Measurements from ENCODE around the gene ANKRD9.
"Not testable (repeated sequence)": the region's sequence is repeated elsewhere in the genome, so short reads cannot be mapped to it uniquely, and the experiment has no call there.

Gene ANKRD9, protein sequence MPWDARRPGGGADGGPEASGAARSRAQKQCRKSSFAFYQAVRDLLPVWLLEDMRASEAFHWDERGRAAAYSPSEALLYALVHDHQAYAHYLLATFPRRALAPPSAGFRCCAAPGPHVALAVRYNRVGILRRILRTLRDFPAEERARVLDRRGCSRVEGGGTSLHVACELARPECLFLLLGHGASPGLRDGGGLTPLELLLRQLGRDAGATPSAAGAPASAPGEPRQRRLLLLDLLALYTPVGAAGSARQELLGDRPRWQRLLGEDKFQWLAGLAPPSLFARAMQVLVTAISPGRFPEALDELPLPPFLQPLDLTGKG

DNA sequence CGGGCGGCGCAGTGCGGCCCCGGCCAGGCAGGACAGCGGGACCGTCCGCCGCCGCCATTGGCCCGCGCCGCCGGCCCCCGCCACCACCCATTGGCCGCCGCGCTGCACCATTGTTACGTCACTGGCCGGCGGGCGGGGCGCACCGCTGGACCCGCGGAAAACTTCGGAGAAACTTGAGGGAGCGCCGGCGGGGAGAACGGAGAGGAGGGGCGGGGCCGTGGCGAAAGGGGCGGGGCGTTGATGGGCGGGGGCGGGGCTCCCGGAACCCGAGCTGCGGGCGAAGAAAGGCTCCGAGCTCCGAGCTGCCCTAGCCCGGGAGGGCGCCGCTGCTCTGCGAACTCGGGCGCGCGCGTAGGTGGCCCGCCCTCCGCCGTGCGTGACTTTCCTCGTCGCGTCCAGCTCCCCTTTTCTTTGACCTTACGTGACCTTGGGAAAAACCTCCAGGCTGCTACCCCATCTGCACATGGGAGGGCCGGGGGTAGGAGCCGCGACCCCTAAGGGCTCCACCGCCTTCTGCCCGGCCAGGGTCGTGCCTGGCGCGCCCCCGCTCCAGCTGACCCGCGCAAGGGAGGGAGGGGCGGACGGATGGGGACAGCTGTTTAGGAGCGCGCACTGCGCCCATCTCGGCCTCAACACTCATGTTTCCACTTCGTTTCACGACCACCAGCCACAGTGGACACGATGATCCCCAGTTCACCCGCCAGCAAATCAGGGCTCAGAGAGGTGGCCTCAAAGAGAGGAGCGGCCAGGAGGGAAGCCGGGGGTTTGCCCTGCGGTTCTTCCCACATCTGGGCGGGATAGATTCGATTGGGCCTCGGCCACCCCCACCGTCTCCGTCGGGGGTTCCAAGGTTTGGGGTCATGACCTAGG is at the start of gene ANKRD9:
Gene ANKRD9, minus strand, starts transcription at position 31 of the 870 bp plus-strand sequence. CDS start 1,887 bp downstream, outside the sequence.
- DNase-seq, result peak; percentile 81

DNA sequence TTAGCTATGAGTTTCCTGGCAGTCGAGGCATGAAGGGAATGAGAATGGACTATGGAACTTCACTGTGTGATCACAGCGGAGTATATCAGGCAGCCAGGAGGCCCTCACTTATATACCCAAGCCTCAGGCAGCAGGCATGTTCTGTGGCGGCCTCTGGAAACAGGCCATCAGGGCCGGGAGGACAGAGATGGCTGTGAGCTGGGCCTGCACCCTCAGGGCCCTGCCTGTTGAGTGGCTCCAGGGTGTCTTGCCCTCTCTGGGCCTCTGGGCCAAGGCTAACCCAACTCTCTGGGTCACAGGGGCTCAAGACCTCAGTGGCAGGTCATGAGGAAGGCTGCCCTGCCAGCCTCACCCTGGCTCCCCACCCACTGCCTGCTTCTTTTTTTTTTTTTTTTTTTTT is 49.0 kb upstream of the ANKRD9 start:
- no peak for DNase-seq

DNA sequence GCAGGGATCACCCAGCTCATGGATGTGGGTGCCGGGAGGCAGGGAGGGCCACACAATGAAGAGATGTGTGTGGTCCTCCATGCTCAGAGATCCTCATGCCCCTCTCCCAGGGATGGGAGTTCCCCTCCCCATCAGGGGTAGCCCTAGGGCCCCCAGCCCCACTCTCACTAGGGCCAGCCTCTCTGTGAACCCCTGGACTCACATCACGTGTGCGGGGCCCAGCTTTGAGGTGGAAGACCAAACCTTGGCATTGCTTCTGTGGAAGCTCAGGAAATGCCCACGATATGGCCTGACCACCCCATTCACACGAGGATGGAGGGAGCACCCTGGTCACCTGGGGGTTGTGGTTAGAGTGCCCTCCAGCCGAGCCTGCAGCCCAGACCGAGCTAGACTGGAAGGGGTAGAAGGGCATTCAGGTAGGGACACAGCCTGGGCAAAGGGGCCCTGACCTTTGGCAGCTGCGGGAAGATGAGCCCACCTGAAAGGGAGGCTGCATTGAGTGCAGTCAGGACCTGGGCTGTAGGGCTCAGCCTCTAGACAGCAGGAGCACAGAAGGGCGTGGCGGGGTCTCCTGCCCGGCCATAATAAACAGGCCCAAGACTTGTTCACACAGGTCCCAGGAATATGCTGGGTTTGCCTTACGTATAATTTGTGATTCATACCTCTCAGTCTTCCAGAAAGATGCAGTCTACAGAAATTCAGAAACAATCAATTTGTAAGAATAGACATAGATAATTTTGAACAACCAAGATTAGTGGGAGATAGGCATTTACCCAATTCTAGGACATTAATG is 48.1 kb upstream of the ANKRD9 start:
- no peak for DNase-seq

DNA sequence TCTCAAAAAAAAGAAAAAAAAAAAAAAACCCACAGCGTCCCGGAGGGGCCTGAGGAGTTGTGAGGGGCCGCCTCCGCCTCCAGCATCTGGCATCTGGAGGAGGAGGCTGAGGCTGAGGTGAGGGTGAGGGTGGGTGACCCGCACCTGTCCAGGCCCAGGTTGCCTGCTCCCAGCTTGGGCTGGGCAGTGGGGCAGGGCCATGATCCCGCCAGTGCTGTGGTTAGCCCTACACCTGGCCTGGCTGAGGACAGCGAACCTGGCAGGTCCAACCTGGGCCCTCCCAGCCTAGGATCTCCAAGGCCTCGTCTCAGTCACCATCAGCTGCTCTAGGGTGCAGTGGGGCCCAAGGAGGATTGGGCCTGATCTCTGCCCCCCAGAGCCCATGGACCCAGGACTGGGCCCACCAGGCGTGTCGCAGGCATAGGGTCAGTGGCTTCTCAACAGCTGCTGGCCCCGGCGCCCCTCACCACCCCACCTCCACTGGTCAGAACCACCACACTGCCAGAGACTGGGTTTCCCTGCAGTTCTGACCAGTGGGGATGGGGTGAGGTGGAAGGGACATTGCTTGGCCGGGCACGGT is 46.6 kb upstream of the ANKRD9 start:
- DNase-seq, result no peak

DNA sequence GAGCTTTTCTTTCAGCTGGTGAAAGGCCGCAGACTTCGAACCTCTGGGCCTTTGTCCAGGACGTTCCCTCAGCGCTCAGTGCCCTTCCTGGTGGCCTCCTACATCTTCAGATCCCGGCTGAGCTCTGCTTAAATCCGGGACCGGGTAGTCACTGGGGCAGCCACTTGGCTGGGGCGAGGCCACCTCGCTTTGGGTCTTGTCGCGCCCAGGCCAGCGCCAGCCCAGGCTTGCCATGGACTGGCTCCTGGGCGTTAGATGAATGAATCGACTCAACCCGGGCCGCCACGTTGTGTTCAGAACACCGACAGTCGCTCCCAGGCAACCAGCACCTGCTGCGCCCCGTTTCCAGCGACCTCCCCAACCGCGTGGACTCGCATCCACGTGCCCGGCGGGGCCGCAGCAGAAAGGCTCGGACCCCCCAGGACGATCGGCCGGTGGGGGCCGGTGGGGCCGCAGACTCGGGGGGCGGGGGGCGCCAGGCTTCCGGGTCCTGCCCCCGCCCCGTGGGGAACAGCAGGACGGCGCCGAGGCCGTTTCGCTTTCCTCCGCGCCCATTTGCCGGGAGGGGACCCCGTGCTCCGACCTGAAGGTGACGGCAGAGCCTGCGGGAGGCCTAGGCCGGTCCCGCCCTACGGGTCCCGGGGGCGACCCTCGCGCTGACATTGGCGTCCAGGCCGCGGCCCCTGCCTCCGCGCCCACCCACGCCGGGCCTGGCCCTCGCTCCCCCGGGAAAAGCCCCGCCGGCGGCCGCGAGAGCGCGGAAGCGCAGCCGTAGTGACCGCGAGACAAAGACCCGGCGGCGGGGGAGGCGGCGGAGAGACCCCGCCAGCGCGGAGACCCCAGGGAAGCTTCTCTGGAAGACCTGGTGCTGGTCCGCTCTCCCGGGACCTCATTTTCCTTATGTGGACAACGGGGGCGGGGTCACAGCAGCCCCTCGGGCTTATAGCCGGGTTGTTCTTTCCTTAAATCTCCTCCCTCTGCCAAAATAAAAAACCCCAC is 45.5 kb upstream of the ANKRD9 start:
- DNase-seq, result peak; percentile 46

DNA sequence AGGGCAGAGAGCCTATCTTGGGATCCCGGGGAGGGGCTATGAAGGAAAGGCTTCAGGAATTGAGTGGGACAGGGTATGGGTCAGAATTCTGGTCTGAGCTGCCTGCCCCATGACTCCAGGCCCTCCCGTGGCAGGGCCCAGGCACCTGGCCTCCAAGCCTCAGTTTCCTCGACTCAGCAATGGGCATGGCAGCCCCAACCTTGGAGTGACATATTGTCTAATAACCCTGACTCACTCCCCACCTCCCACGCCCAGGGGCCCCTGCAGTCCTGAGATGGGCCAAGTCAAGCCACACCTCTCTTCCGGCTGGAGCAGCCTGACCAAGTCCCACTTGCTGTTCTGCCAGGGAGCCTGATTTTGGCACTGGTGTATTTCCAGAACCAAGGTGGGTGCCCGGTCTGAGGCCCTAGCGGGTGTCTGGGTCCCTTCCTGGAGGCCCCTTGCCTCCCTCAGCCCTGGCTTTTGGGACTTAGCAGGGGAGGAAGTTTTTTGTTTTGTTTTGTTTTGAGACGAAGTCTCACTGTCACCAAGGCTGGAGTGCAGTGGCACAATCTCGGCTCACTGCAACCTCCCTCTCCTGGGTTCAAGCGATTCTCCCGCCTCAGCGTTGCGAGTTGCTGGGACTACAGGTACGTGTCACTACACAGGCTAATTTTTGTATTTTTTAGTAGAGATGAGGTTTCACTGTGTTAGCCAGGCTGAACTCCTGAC is 42.6 kb upstream of the ANKRD9 start:
- no peak for DNase-seq

DNA sequence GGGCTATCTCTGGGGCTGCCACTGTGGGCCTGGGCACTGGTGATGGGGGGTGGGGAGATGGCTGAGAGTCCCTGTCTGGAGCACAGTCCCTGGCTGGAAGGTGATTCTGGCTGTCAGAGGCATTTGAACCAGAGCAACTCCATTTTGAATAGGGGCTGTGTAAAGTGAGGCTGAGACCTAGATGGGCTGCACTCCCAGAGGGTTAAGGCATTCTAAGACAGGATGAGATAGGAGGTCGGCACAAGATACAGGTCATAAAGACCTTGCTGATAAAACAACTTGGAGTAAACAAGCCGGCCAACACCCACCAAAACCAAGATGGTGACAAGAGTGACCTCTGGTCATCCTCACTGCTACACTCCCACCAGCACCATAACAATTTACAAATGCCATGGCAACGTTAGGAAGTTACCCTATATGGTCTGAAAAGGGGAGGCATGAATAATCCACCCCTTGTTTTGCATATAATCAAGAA is 41.4 kb upstream of the ANKRD9 start:
- not testable (repeated sequence) for DNase-seq

DNA sequence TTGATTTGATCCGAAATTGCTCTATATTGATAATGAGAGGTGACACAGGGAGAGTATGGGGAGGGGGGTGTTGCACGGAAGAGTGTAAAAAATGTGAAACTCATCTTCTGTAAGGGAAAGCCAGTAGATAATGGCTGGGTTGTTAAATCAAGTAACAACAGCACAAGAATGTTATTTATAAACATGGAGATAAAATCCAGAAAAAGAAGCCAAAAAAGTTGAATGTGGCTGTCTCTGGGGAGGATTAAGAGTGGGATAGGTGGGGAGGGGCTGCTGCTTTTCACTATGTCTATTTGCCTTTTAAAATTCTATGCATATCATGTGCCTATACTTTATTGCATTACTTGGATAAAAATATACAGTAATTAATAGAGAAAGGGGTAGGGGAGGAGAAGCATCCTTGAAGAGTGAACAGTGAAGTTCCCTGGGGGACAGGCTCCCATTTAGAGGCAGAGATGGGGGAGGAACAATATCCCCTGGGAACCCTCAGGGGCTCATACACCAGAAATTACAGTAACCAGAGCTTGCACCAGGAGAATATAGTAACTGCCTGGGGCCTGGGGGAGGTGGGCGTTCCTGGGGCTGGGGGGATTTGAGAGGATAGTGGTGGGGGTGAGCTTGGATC is 39.2 kb upstream of the ANKRD9 start:
- DNase-seq, result no peak

DNA sequence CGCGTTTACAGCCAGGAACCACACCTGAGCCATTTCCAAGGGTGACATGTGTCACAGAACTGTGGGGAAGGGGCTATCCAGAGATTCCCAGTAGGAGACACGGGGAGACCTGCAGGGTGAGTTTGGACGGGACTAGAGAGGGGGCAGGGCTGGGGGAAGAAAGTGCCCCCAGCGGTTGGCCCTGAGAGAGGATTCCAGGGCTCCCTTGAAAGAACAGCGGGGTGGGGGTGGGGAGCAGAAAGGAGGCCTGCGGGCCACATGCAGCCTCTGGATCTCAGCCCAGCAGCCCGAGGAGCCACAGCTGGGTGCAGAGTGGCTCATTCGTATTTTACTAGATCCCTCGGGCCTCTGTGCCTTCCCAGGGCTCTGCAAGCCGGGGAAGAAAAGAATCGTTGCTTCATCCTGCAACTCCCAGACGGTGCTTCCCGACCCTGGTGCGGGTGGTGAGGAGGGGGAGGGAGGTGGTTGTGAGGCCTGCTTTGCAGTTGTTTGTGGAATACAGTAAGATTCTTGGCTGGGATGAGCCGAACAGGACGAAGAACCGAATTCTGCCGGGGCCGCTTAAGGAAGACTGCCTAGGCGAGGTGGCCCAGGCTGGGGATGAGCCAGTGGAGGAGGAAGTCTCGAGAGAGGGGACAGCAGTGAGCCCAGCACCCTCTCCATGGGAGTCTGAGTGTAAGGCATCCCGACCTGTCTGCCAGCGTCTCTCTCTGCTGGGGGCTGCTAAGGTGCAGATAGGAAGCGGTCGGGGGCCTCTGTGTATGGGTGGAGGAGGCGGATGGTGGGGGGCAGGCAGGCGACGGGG is 36.1 kb upstream of the ANKRD9 start:
- no peak for DNase-seq

DNA sequence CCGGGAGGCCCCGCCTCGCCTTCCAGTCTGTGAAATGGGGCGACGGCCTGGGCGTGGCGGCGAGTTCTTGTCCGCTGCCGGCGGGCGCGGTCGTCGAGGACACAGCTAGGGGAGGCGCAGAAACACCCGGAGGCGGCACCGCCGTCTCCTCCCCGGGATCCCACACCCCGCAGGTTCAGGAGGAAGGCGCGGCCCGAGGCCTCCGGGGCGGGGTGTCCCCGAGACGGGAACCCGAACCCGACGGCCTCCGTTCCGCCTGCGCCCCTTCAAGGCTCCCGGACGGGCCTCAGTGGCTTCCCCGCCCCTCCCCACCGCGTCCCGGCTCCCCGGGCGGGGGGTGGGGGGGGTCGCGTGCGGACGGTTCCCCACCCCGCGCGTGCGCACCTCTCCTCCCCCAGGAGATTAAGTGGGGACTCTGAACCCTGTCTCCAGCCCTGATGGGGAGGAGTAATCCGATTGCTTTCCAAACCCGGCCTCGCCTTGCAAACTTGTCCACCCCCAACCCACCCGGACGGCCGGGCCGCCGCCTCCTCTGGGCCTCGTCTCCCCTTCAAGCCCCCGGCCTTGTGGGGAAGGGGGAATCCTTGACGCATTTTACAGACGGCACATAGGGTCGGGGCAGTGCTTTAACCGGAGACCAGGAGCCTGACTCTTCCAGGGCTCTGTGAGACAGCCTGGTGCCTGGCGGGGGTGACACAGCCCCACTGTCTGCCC is 35.3 kb upstream of the ANKRD9 start:
- DNase-seq, result no peak

DNA sequence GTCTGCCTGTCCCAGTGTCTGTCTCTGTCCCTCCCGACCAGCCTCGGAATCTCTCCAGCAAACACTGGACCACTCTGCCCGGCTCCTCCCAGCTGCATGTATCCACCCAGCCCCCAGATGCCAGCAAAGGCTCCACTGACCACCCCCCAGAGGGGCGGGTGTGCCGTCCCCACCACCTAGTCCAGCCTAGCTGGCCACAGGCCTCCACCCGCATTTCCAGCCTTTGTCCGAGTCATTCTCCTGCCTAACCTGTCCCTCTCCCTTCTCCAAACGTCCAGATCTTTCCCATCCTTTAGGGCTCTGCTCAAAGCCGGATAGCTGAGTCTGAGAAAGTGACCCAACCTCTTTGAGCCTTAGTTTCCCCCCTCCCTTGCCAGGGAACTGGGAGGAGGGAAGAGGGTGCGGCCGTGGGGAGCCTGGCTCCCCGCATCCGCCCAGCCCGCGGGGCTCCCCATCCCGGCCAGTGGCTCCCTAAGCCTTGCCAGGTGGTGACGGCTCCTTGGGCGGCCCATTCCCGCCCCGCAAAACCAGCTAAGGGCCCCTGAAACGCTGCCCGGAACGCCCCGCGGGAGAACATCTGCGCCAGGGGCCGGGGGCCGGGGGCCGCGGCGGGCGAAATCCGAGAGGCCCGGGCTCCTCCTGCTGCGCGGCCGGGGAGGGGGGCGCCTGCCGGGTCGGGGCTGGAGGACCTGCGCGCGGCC is 34.6 kb upstream of the ANKRD9 start:
- DNase-seq, result no peak

DNA sequence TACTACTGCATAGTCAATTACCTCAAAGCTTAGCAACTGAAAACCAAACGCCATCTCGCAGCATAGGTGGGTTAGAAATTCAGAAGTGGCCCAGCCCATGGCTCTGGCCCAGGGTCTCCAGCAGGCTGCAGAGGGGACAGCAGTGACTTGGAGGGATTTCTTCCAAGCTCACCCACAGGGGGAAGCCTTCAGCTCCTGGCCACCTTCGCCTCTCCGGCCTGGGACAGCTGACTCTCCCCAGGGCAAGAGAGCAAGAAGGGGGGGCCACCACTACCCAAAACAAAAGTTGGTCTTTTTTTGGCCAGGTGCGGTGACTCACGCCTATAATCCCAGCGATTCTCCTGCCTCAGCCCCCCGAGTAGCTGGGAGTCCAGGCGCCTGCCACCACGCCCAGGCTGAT is 32.2 kb upstream of the ANKRD9 start:
- DNase-seq, result no peak

DNA sequence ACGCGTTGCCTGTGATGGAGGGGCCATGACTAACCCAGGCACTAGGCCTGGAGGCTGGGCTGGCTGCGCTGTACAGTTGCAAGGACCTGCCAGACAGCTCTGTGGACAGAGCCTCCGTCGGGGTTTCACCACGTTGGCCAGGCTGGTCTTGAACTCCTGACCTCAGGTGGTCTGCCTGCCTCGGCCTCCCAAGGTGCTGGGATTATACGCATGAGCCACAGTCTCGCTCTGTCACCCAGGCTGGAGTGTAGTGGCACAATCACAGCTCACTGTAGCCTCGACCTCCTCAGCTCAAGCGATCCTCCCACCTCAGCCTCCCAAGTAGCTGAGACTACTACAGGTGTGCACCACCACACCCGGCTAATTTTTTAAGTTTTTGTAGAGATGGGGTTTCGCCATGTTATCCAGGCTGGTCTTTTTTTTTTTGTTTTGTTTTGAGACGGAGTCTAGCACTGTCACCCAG is 31.5 kb upstream of the ANKRD9 start:
- not testable (repeated sequence) for DNase-seq

DNA sequence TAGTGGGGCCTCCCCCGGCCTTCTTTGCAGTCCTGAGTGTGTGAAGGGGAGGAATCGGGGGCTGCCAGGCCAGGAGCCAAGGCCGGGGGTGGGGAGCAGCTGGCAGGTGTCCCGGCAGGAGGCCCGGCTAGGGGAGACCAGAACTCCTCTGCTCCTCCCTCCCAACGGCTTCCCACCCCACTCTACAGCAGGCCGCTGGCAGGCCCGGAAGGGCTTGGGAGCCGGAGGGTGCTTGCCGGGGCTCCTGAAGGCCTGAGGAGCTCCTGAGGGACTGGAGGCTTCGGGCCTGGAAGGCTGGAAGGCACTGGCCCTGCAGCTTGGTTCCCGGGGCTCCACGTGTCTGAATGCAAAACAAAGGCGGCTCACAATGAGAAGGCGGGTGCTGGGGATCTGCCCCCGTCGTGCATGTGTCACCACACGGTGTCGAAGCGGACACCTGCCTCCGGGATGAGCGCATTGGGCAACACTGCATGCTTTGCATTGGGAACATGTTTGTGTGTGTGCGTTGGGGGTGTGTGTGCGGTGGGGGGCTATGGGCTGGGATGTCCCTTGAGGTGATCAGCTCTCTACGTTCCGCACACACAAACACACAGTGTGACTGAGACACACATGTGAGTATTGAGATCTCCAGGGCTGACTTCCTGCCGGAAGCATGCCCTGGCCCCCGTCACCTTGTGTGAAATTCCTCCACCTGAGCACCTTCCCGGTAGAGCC is 30.9 kb upstream of the ANKRD9 start:
- DNase-seq, result no peak

DNA sequence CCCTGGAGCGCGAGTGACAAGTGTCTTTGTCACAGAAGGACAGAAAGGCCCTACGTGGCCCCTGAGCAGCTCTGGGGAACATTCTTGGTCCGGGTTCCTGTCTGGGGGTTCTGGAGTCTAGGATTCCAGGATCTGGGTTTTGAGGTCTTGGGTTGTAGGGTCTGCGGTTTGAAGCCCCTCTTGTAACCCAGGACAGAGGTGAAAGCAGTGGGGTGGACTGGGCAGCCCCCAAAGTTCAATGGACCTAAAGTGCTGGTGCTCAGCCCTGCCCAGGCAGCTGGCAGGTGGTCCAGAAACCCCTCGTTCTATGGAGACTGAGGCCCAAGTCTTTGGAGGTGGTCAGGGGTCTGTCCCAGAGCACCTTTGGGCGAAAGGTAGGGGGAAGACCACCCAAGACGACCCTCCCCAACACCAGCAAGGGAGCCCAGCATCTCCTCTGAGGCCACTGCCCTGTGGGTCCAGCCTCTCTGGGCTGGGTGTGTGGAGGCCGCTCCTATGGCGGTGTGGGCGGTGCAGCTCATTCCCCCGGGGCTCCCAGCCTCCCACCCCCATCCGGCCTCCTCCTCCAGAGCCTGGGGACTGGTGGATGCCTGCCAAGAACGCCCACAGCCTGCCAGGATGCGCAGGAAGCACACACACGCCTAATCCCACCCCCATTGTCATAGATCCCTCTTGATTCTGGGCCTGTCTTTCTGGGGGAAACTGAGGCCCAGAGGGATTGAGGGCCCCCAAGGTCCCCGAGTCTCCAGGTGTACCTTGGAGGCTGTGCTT is 30.2 kb upstream of the ANKRD9 start:
- no peak for DNase-seq
